GM23248 (cell line): ENCODE results near the gene ADAMTS6.

Experiments
- EZH2 ChIP-seq: fragments of 200-600 bp; sonication (generic); IDR thresholded peaks from 2 replicates; pipeline ENCODE4 v1.6.1; 2018; ENCODE audit warnings: antibody characterized with exemption, mild to moderate bottlenecking; ENCODE audit not compliant: insufficient read depth, poor library complexity, severe bottlenecking
- EZH2phosphoT487 ChIP-seq: fragments of 200-600 bp; sonication (generic); IDR thresholded peaks from 2 replicates; pipeline ENCODE4 v1.6.1; 2018; ENCODE audit warnings: antibody characterized with exemption, moderate library complexity, mild to moderate bottlenecking, low read depth; ENCODE audit not compliant: insufficient read depth

DNA sequence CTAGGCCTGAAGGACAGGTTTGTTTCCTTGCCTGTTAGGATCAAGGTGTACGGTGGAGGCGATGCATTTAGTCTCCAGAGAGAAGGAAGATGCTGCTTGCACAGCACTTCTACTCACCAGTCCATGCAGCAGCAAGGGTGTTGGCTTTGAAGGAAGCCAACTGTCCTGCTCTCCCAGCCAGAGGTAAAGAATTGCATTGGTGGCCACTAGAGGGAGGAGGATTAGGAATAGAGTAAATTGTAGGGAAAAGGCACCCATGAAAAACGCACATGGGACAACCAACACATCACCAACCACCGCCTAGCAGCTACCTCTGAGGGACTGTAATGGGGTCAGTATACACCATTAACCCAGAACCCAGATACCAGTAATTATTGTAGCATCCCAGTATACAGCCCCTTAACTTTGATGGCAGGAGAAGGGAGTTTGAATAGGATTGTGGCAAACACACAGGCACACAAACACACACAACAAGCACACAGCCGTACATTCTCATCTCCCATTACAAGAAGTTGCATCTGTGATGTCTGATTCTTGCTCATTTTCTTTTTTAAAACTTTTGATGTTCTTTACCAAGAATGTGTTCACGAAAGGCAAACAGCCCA, 267.7 kb downstream of the ADAMTS6 start:
- no peak for TF ChIP-seq EZH2
- no peak for TF ChIP-seq EZH2phosphoT487
